Osteocyte (in vitro differentiated cells): ENCODE results near the gene STRIP1. TPM values are rescaled to one million over a fixed set of nuclear protein-coding genes. Genes with fewer than 3 reads are reported as not detected.

Source experiments
- DNase-seq: peaks from one replicate; pipeline ENCODE4 v3.0.0; 2021; ENCODE audit warnings: mixed read lengths; ENCODE audit not compliant: unreplicated experiment; ENCODE audit errors: extremely low spot score
- H3K27ac Mint-ChIP-seq: one replicate; pipeline ENCODE4 v1.8.0; 2021; ENCODE audit warnings: mild to moderate bottlenecking, mixed read lengths; ENCODE audit not compliant: unreplicated experiment
- H3K27me3 Mint-ChIP-seq: one replicate; pipeline ENCODE4 v1.8.0; 2021; ENCODE audit warnings: mixed read lengths; ENCODE audit not compliant: unreplicated experiment
- H3K36me3 Mint-ChIP-seq: one replicate; pipeline ENCODE4 v1.8.0; 2021; ENCODE audit warnings: mixed read lengths; ENCODE audit not compliant: unreplicated experiment
- H3K4me1 Mint-ChIP-seq: one replicate; pipeline ENCODE4 v1.8.0; 2021; ENCODE audit warnings: mixed read lengths; ENCODE audit not compliant: unreplicated experiment
- H3K4me3 Mint-ChIP-seq: one replicate; pipeline ENCODE4 v1.8.0; 2021; ENCODE audit warnings: mild to moderate bottlenecking, moderate library complexity, mixed read lengths; ENCODE audit not compliant: unreplicated experiment
- H3K9me3 Mint-ChIP-seq: one replicate; pipeline ENCODE4 v1.8.0; 2021; ENCODE audit warnings: mixed read lengths; ENCODE audit not compliant: unreplicated experiment
- CTCF ChIP-seq: fragments of 200-600 bp; sonication (generic); IDR thresholded peaks from 2 replicates; pipeline ENCODE4 v1.5.0; 2021; ENCODE audit warnings: antibody characterized with exemption, mild to moderate bottlenecking, moderate library complexity
- total RNA-seq: library from RNA; stranded (reverse); gene quantifications from 2 replicates; pipeline ENCODE4 v1.2.1, GENCODE V29; 2021

The STRIP1 gene
- total RNA-seq, 1 donor from 2014 or later, result 55.7 TPM

- H3K4me3 Mint-ChIP-seq, result no peak overlapping the region
- H3K4me1 Mint-ChIP-seq, result peaks cover 8% of the 10 kb centered on the region
- peaks cover 31% of the 10 kb centered on the region for H3K36me3 Mint-ChIP-seq
- no peaks in the 10 kb centered on the region for H3K9me3 Mint-ChIP-seq
- peak; percentile 69 for TF ChIP-seq CTCF
- H3K27ac Mint-ChIP-seq, result no peak overlapping the region
- H3K27me3 Mint-ChIP-seq, result no peaks in the 10 kb centered on the region
- DNase-seq, result no peak
Observed at GRCh38 chr1:110060034-110060661, 25.7 kb downstream of the STRIP1 start.

DNA sequence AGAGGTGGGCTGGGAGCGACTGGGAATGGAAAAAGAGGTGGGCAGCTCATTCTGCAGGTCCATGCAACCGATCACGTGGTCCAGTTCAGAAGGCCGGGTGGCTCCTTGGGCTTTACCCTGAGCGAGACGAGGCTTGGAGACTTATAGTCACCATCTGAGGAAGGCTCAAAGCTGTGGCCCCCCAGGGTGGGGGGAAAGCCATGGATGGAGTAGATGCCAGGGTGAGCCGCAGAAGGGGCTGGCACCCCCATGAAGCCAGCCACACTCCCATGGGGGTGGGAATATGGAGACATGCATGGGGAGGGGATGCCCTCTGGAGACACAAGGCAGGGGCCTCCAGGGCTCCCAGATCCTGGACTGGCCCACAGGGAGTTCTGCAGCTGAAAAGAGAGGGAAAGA is 26.2 kb downstream of the STRIP1 start:
- Mint-ChIP-seq H3K4me1 (peaks cover 3% of the 10 kb centered on the region), H3K36me3 (peaks cover 26% of the 10 kb centered on the region), H3K9me3 (no peaks in the 10 kb centered on the region), H3K27me3 (no peaks in the 10 kb centered on the region), H3K4me3 (no peak overlapping the region), H3K27ac (no peak overlapping the region)
- no peak for DNase-seq
- TF ChIP-seq CTCF, result no peak

DNA sequence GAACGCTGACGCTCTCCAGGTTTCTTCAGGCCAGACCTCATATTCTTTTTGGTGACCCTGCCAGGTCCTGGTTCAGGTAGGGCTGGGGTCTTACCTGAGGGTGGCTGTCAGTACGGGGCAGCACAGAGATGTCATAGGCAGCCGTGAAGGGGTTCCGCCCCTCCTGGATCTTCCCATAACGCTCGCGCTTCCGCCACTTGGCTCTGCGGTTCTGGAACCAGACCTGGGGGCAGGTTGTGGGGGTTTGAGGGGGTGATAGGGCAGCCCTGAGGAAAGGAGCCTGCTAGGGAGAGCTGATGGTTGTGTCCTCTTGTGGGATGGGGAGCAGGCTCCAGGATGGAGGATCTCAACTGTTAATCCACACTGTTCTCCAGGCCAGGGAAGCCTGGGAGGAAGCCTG is 26.9 kb downstream of the STRIP1 start:
- no peak overlapping the region for H3K4me3 Mint-ChIP-seq
- no peak for DNase-seq
- H3K27ac Mint-ChIP-seq, result no peak overlapping the region
- H3K4me1 Mint-ChIP-seq, result peaks cover 4% of the 10 kb centered on the region
- peaks cover 24% of the 10 kb centered on the region for H3K36me3 Mint-ChIP-seq
- peaks cover 4% of the 10 kb centered on the region for H3K27me3 Mint-ChIP-seq
- TF ChIP-seq CTCF, result no peak
- H3K9me3 Mint-ChIP-seq, result no peaks in the 10 kb centered on the region

- peaks cover 17% of the 10 kb centered on the region for H3K36me3 Mint-ChIP-seq
- no peak overlapping the region for H3K27ac Mint-ChIP-seq
- no peak for TF ChIP-seq CTCF
- H3K4me3 Mint-ChIP-seq, result no peak overlapping the region
- peaks cover 16% of the 10 kb centered on the region for H3K27me3 Mint-ChIP-seq
- peaks cover 4% of the 10 kb centered on the region for H3K4me1 Mint-ChIP-seq
- DNase-seq, result no peak
- no peaks in the 10 kb centered on the region for H3K9me3 Mint-ChIP-seq
Observed at GRCh38 chr1:110062612-110063011, 28.2 kb downstream of the STRIP1 start.

- peaks cover 9% of the 10 kb centered on the region for H3K36me3 Mint-ChIP-seq
- H3K9me3 Mint-ChIP-seq, result no peaks in the 10 kb centered on the region
- H3K27me3 Mint-ChIP-seq, result peaks cover 27% of the 10 kb centered on the region
- peaks cover 7% of the 10 kb centered on the region for H3K4me1 Mint-ChIP-seq
- DNase-seq, result no peak
- no peak overlapping the region for H3K4me3 Mint-ChIP-seq
- no peak overlapping the region for H3K27ac Mint-ChIP-seq
- no peak for TF ChIP-seq CTCF
Observed at GRCh38 chr1:110063781-110064180, 29.4 kb downstream of the STRIP1 start.
